IPS DF 19.7 (cell line): ENCODE measurements around the gene MPPE1.
A peak's percentile ranks its signal among the peaks of the same experiment; 100 is the strongest.
"Not testable (repeated sequence)": the region's sequence is repeated elsewhere in the genome, so short reads cannot be mapped to it uniquely, and the experiment has no call there.

Experiments used
- DNase-seq: peaks from one replicate; pipeline ENCODE4 v3.0.0-alpha.2; 2013; ENCODE audit warnings: low read depth, low spot score

MPPE1 gene, protein sequence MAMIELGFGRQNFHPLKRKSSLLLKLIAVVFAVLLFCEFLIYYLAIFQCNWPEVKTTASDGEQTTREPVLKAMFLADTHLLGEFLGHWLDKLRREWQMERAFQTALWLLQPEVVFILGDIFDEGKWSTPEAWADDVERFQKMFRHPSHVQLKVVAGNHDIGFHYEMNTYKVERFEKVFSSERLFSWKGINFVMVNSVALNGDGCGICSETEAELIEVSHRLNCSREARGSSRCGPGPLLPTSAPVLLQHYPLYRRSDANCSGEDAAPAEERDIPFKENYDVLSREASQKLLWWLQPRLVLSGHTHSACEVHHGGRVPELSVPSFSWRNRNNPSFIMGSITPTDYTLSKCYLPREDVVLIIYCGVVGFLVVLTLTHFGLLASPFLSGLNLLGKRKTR

DNA sequence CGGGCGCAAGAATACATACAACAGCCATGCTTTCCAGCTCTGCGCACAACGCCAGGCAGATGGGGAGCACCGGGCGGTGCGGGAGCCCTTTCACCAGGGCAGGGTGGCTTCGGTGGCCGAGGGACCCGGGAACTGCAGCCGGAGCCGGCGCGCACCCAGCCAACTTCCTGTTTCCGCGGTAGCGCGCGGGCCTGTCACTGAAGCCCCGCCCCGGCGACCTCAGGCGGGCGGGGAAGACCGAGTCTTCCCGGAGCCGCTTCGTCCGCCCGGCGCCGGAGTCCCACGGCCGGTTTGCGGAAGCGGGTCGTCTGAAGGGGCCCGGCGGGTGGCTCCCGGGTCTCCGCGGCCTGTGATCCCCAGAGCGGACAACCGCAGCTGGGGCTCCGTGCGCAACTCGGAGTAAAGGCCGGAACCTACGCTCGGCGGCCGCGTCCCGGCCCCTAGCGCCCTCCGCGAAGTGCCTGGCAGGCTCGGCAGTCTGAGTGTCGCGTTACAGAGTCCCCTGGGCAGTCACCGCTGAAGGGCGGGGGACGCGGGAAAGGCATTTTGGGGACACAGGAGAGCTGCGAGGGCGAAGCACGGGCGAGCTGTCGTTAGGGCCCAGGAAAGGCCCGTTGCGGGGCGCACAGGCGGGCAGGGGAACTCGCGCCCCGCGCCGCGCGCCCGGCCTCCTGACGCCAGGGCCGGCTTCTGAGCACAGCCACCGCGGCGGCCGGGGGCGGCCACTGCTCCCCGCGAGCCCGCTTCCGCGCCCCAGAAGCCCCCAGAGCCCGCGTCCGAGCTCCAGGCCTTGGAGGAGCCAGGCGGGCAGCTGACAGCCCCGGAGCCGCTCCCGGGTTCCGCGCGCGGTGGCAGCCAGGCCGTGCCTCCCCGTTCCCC lies at the start of gene MPPE1:
TSS of gene MPPE1 (minus strand) at position 136 of the 879 bp plus-strand sequence. CDS start 11,053 bp downstream, outside the sequence.
- DNase-seq: no peak

DNA sequence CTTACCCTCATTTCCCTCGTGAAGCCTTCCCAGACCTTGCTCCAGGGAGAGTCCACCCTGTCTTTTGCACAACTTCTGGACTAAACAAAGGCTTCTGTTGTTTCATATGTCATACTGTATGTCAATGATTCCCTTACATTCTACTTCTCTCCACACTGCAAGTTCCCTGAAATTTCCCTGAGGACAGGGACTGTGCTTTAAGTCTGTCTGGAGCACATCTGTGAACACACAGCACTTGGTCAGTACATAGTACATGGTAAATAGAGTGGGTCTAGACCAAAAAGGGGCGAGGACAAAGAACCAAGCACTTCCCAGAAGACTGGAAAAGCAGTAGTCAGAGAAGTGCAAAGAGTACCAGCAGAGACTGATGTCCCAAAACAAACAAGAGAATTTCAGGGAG lies 49.5 kb upstream of the MPPE1 start:
- DNase-seq: no peak

DNA sequence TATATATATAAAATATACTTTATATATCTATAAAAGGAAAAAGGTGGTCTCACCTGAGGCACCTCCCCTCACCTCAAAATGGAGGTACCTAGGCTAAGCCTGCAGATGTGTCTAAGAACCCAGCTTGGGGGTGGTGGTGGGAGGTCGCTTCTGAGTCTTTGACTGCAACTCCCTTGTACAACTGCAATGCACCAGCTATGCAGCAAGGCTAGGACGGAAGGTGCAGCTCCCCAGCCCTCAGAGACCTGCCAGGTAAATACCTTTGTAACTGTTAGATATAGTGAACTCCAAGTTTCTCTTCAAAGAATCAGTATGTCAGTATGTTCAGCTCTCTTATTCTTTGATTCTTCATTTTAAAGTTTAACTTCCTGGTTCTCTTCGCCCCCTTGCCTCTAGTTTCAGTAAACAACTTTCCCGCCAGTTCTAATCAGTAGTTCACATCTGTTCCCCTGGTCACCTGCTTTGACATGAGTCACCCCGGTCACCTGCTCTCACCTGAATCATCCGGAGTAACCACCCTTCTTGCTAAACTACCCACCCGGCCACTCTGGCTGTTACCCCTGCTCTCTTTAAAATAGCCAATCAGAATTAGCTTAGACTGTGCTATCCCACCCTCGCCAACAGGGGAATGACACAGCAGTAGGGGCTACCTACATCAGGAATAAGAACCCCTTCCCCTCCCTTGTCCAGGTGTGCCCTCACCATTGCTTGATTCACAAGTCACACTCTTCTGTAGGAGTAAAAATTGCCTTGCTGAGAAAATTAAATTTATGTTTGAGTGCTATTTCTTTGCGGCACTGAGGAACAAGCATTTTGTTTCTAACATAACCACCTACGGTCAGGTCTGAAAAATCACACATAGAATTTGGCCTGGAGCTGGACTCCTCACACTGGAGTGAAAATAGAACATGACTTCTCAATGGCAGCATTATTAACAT lies 48.5 kb upstream of the MPPE1 start:
- DNase-seq: no peak

DNA sequence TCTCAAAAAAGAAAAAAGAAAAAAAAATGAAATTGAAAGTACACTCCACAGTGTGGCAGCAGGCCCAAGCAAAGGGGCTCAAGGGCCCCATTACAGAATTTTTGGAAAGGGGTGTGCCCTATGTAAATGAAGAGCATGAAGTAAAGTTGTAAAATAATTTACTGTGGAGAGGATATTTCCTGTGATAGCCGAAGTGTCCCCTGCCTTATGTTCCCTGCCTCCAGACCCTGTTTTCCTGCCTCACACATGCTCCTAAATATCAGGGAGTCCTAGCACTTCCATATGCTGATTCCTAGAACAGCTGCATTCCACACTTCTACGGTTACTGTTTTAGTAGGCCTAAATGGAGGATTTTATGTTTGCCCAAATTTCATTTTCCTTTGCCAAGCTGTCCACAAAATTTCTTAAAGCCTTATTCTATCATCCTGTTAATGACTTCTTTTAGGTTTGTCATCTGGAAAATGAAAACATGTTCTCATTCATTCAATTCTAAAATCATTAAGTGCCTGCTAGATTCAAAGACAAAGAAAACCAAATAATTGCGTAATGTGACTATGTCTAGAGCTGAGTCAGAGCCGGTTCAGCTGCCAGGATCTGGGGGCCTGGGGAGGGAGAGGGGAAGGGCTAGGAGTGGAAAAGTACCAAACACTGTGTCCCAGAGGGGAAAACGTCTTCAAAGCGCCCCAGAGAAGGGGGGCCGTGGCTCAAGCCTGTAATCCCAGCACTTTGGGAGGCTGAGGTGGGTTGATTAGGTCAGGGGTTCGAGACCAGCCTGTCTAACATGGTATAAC lies 47.3 kb upstream of the MPPE1 start:
- no peak for DNase-seq

DNA sequence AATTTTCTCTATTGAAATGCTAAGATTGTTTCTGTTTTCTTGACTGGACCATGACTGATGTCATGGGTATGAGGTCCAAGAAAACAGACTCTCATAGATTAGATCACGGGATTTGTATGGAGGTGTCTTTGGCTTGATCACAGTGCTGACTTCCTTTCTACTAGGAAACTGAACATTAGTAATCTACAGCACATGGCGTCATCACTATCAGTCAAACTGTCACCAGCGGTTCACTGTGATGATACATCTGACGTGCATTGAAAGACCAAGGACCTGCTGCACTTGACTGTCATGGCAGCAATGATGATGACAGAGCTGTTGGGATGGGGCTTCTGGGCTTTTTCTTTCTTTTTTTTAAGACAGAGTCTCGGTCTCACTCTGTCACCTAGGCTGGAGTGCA lies 45.0 kb upstream of the MPPE1 start:
- no peak for DNase-seq

DNA sequence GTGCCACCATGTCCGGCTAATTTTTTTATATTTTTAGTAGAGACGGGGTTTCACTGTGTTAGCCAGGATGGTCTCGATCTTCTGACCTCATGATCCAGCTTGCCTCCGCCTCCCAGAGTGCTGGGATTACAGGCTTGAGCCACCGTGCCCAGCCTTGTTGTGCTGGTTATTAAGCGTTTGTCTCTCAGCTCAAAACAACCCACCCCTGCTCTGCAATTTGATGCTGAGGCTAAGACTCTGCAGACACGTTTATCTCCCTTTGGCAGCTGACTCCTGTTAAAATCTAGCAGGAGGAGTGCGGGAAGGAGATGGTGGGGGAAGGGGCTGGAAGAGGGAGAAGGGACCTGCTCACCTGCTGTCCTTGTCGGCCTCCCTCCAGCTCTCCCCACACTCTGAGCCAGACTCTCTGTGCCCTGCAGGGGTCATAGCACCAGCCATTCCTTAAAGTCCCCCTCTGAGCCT lies 43.3 kb upstream of the MPPE1 start:
- no peak for DNase-seq

DNA sequence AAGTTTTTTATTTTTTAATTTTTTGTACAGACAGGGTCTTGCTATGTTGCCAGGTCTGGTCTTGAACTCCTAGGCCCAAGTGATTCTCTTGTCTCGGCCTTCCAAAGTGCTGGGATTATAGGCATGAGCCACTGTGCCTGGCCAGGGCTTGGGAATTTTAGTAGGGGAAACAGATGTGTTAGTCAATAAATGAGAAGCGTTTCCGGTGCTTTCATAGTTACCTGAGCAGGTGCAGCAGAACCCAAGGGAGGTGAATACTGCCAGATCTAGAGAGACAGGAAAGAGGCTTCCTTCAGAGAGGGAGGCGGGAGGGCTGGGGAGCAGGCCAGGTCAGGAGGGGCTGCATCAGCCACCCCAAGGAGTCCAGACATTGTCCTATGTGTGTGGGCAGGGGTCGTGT lies 42.7 kb upstream of the MPPE1 start:
- DNase-seq: no peak

DNA sequence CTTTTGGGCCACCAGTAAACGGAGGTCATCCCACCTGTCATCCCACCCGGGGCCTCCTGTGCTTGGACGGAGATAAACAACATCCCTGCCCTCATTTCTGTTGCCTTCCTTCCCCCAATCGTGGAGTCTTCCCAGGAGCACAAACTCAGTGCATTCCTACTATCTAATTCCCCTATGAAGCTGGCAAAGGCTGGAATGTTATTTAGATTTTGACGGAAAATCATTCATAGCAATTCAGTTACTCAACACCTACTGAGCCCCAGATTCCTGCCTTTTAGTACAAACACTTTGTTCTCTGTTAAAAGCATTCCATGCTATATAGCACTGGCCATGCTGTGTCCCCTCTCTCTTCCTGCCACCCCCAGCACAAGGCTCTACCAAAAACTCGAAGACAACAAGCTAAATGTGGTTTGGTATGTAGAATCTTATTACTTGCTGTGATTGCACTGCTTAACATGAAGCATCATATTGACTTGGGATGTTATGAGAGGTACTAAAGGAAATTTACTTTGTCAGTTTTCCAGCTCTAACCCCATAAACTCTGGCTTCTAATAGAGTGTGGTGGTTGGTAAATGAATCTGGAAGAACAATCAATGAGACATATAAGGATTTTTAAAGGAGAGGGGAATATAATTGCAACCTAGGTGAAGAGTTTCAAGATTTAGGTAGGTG lies 40.9 kb upstream of the MPPE1 start:
- no peak for DNase-seq

DNA sequence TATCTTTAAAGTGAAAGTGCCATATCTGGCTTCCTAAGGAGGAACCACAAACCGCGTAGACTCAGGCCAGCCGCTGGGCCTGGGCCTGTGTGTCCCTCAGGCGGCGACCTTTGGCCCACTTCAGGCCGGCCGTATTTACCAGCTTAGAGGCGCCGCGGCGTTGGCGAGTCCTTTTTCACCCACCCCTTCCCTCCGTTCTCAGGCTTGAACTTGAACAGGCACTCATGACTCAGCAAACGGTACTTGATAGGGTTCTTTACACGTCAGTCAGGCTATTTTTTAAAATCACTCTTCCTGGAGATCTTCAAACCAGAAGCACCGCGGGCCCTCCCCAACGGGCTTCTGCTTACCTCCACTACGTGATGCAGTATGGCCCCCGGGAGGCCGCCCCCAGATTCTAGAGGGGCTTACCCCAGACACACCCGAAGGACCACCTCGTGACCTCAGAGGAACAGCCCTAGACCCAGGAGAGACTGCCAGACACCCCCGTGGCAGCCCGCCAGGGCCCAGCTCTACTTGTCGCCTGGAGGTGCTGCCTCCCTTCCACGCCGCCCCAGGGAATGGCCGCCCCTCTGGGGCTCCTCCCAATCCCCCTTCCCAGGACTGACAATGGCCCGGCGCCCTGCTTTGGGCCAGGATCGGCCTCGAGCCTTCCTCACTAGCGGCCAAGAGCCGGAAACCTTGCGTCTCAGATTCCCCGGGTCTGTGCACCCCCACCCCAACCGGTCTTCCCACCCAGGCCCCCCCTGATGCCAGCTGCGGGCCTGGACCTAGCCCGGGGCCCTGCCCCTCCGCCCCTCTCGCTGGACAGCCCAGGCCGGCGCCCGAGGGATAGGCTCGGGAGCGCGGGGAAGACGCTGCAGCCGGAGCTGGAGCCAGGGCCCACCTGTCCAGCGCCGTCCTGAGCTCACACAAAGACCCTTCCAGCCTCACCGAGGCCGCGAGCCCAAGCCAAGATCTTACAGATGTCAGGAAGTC lies 39.4 kb upstream of the MPPE1 start:
- peak; percentile 68 for DNase-seq

DNA sequence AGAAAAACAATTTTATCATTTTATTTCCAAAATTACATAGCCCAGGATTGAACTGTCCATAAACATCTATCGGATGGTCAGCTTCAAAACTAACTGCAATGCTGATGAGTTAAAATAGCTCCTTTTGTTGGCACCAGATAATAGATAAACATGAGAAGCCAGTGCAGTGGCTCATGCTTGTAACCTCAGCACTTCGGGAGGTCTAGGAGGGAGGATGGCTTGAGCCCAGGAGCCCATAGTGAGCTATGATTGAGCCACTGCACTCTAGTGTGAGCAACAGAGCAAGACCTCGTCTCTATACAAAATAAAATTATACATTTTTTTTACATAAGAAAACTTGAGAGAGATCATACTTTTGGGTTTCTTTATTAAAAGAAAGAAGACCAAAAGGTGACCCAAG lies 38.6 kb upstream of the MPPE1 start:
- no peak for DNase-seq

DNA sequence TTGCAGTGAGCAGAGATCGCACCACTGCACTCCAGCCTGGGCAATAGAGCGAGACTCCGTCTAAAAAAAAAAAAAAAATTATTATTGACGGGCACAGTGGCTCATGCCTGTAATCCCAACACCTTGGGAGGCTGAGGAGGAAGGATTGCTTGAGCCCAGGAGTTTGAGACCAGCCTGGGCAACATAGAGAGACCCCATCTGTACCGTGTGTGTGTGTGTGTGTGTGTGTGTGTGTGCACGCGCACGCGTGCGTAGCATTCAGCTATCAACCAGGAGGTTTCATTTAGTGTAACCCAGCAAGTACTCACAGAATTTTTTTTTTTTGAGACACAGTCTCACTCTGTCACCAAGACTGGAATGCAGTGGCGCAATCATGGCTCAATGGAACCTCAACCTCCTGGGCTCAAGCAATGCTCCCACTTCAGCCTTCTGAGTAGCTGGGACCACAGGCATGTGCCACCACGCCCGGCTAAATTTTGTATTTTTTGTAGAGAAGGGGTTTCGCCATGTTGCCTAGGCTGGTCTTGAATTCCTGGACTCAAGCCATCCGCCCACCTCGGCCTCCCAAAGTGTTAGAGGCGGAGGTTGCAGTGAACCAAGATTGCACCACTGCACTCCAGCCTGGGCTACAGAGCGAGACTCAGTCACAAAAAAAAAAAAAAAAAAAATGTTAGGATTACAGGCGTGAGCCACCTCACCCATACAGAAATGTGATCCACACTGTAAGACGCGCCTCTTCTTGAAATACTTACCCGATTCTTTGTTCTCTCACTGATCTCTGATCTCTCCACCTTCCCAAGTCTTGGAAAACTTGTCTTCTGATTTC lies 37.9 kb upstream of the MPPE1 start:
- not testable (repeated sequence) for DNase-seq

DNA sequence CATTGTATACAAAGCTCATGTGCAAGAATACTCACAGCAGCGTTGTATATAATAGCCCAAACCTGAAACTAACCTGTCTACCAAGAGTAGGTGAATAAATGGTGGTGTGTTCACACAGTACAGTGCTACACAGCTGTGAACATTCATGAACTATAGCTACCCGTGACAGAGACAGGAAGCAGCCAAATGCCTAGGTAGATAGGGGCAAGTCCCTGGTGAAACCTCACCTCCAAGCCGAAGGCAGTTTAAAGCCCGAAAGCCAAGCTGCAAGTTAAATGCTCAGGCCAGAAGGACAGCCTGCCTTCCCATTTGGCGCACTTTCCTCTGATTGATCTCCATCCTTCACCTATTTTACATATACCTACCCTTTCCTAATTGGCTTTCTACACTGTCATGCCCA lies 36.7 kb upstream of the MPPE1 start:
- no peak for DNase-seq

DNA sequence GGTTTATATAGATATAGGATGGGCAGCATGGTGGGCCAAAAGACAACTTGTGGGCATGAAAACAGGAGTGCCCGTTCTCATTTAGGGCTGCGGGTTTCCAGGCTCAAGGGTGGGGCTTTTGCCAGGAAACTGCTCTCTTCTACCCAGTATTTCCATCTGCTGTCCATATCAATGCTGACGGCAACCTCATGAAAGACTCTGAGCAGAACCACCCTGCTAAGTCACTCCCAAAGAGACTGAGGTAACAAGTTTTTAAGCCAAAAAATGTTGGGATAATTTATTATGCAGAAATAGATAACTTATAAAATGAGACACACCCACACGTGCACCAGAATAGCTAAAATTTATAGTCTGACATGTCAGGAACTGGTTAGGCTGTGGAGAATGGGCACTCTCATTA lies 36.1 kb upstream of the MPPE1 start:
- no peak for DNase-seq

DNA sequence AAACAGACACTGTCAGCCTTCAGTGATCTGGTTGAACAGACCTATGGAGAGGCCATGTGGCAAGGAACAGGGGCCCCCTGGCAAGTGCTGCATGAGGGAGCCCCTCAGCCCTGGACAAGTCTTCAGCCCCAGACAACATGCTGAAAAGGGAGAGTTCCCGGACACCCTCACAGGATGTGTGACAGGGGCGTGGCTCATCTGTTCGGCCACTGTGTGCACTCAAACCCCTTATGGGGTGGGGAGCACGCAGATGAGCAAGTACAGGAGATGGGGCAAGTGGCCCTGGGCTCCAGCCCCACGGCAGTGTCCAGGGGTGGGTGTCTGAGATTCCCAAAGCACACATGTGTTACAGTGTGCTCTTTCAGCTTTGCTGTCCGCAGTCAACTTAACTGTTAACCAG lies 35.4 kb upstream of the MPPE1 start:
- no peak for DNase-seq

DNA sequence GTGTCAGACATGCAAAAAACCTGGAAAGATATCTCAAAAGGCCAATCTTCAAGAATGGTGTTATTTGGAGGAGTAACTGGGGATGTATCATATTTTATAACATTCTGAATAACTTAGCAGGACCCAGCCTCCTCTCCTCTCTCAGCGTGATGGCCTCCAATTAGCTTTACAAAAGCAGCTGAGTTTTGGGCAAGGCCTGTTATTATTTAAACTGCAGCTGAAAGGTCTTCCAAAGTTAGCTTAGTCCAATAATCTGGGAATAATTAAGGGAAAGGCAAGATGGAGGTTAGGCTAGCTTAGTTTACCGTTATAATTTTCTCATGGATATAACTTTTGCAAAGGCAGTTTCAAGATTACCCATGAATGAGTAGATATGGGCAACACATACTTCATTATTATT lies 32.8 kb upstream of the MPPE1 start:
- no peak for DNase-seq

DNA sequence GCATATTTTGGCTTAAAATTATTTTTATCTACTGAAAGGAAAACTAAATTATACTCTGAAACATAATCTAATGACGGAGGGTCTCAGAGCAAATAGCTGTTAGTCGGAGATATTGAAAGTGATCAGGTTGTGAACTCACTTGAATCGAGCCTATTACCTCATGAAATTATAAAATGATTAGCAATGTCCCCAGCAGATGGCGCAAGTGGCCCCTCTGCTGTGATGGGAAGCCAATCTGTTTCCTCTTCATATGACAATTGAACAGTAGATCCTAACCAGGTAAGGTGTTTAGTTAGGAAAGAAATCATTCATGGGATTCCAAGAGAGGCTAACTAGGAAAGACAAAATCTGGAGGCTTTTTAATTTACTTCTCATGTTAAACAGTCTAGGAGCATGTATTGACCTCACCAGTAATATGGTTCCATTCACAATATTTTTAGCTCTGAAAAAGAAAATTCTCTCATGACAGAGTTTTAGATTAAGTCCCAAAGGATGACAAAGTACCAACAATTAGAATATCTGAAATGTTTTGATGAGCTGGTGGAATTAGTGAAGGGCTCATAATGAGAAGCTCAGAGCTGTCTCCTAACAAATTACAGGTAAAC lies 29.9 kb upstream of the MPPE1 start:
- no peak for DNase-seq

DNA sequence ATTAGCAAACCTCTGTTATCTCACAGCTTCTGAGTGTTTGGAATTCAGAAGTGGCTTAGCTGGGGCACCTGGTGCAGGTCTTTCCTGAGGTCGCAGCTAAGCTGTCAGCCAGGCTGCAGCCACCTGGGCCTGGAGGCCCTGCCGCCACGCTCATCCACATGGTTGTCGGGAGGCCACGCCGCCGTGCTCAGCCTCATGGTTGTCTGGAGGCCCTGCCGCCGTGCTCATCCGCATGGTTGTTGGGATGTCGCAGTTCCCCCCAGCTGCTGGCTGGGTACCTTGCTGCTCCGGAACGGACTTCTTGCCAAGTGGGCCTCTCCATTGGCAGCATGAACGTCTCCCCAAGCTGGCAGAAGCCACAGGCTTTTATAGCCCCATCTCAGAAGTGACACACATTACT lies 24.3 kb upstream of the MPPE1 start:
- no peak for DNase-seq

DNA sequence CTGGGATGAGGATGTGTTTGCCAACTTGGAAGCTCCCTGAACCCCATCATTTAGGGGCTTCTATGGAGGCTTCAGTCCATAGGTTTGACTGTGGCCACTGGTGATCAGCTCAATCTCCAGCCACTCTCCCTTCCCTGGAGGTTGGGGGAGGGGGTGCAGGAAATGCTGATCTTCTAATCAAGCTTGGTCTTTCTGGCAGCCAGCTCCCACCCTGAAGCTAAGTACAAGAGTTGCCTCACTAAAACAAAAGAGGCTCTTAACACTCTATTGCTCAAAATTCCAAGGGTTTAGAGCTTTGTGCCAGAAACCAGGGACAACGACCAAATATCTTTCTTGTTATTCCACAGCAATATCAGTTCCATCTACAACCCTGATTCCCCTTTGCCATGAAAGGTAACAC lies 19.4 kb upstream of the MPPE1 start:
- no peak for DNase-seq
